Left colon (tissue), 2 donors: Measurements from ENCODE around the gene REELD1. TPM values are rescaled to one million over a fixed set of nuclear protein-coding genes. Genes with fewer than 3 reads are reported as not detected.
A peak's percentile ranks its signal among the peaks of the same experiment; 100 is the strongest.

Source experiments
- ATAC-seq: fragments of 200-7000 bp; cut with Tn5 transposase; one replicate; pipeline ENCODE4 v1.9.1; 2020; ENCODE audit warnings: mild to moderate bottlenecking, moderate library complexity
- DNase-seq, 2 donors: peaks; one replicate each; pipeline ENCODE4 v3.0.0-alpha.2; 2020
- intact Hi-C, 2 donors: fragments of 100-400 bp; cut with DNase I in 1 of 2; cut with micrococcal nuclease in 1 of 2; formaldehyde crosslinking; loops; one replicate each; pipeline versions ENCODE4 v1.11.2 to v1.14.0; 2022; cut with DNase I, micrococcal nuclease
- long read RNA-seq: library from polyadenylated mRNA; unstranded; transcript quantifications from one replicate; pipeline ENCODE4 v2.0.0, GENCODE V29; 2021
- total RNA-seq, 2 donors: library from RNA; stranded (reverse); fragmentation: NEBNext Ultra II Directional; extraction: Animal tissue kit (Norgen Biotek cat#: 25700); gene quantifications; one replicate each; pipeline ENCODE4 v1.2.1, GENCODE V29; 2021
- donor health status: DM: no; HTN: no; CAD: no.
- donor health status: DM: yes; HTN: yes; CAD: no.

REELD1 gene
- not detected for total RNA-seq
- long read RNA-seq: 0 reads

GRCh38 chr4:146214238-146214637, at the start of gene REELD1:
REELD1 (plus strand) TSS chr4:146214538; CDS start chr4:146216953, 2,415 bp downstream.
- no peak for ATAC-seq

GRCh38 chr4:146165221-146165620, 49.1 kb upstream of the REELD1 start:
- DNase-seq (no peak), ATAC-seq (no peak)
- intact Hi-C loops: no loop called here

More at GRCh38 chr4:146214238-146214637, at the start of gene REELD1:
- intact Hi-C loops: no loop called here
- no peak for DNase-seq

GRCh38 chr4:146165840-146166239, 48.5 kb upstream of the REELD1 start:
- DNase-seq (no peak), ATAC-seq (no peak)
- intact Hi-C loops: no loop called here

- intact Hi-C loops: no loop called here
- ATAC-seq: no peak
- no peak for DNase-seq
Observed at GRCh38 chr4:146170149-146170548, 44.2 kb upstream of the REELD1 start.

GRCh38 chr4:146175541-146176453, 38.5 kb upstream of the REELD1 start, which contains the start of gene LSM6:
LSM6 (plus strand) TSS chr4:146175718; CDS start chr4:146182922, 7,204 bp downstream.
- peak; percentile 99 for ATAC-seq
- intact Hi-C loops: no loop called here
- peak; percentile 86 to 90 for DNase-seq

GRCh38 chr4:146176891-146177290, 37.4 kb upstream of the REELD1 start:
- ATAC-seq: no peak
- intact Hi-C loops: no loop called here
- DNase-seq: no peak

- intact Hi-C loops: no loop called here
- DNase-seq (no peak), ATAC-seq (no peak)
Observed at GRCh38 chr4:146178126-146178525, 36.2 kb upstream of the REELD1 start.

GRCh38 chr4:146179784-146180370, 34.5 kb upstream of the REELD1 start:
- intact Hi-C loops: no loop called here
- no peak for DNase-seq
- ATAC-seq: no peak

- intact Hi-C loops: no loop called here
- ATAC-seq (no peak), DNase-seq (no peak)
Observed at GRCh38 chr4:146182443-146182842, 31.9 kb upstream of the REELD1 start.

GRCh38 chr4:146183209-146183608, 31.1 kb upstream of the REELD1 start:
- DNase-seq (no peak), ATAC-seq (no peak)
- intact Hi-C loops: no loop called here

GRCh38 chr4:146186041-146186440, 28.3 kb upstream of the REELD1 start:
- no peak for ATAC-seq
- DNase-seq: no peak
- intact Hi-C loops: no loop called here

- intact Hi-C loops: no loop called here
- ATAC-seq (no peak), DNase-seq (no peak)
Observed at GRCh38 chr4:146186596-146186995, 27.7 kb upstream of the REELD1 start.

GRCh38 chr4:146190456-146190855, 23.9 kb upstream of the REELD1 start:
- ATAC-seq (no peak), DNase-seq (no peak)
- intact Hi-C loops: no loop called here

GRCh38 chr4:146191766-146192458, 22.4 kb upstream of the REELD1 start:
- intact Hi-C loops: no loop called here
- peak; percentile 96 for ATAC-seq
- DNase-seq: peak; percentile 30 to 47

GRCh38 chr4:146193628-146194027, 20.7 kb upstream of the REELD1 start:
- intact Hi-C loops: no loop called here
- ATAC-seq (no peak), DNase-seq (no peak)

GRCh38 chr4:146194212-146194611, 20.1 kb upstream of the REELD1 start:
- DNase-seq (no peak), ATAC-seq (no peak)
- intact Hi-C loops: no loop called here

GRCh38 chr4:146202665-146203064, 11.7 kb upstream of the REELD1 start:
- ATAC-seq: no peak
- DNase-seq: no peak
- intact Hi-C loops: no loop called here

- intact Hi-C loops: no loop called here
- ATAC-seq (no peak), DNase-seq (no peak)
Observed at GRCh38 chr4:146207410-146207809, 6.9 kb upstream of the REELD1 start.

GRCh38 chr4:146210890-146211289, 3.4 kb upstream of the REELD1 start:
- no peak for ATAC-seq
- intact Hi-C loops: no loop called here
- DNase-seq: no peak

GRCh38 chr4:146211440-146211839, 2.9 kb upstream of the REELD1 start:
- intact Hi-C loops: no loop called here
- DNase-seq (no peak), ATAC-seq (no peak)
